Activated B cell treated with CpG ODN at 0.5 μM for 24 hours (primary cell): ENCODE results near the gene WWOX. TPM values are rescaled to one million over a fixed set of nuclear protein-coding genes. Genes with fewer than 3 reads are reported as not detected.

Experiments used
- ATAC-seq: fragments of 200-7000 bp; cut with Tn5 transposase; one replicate; pipeline ENCODE4 v1.10.0; 2021; ENCODE audit warnings: low read depth, mild to moderate bottlenecking, moderate library complexity
- CTCF ChIA-PET: fragments of 350-600 bp; sonication (Branson Sonifier 250); formaldehyde crosslinking; loops from one replicate; lab custom pipeline; 2021; ENCODE audit warnings: antibody characterized with exemption; lab: Charles Lee
- POLR2A ChIA-PET: fragments of 350-600 bp; sonication (Branson Sonifier 250); formaldehyde crosslinking; loops from one replicate; lab custom pipeline; 2021; ENCODE audit warnings: antibody characterized with exemption; lab: Charles Lee
- DNase-seq: peaks from one replicate; pipeline ENCODE4 v3.0.0; 2022
- H3K27ac Mint-ChIP-seq: one replicate; pipeline ENCODE4 v1.8.0; 2020; ENCODE audit warnings: mixed read lengths
- H3K27me3 Mint-ChIP-seq: one replicate; pipeline ENCODE4 v1.8.0; 2021; ENCODE audit warnings: mixed read lengths
- H3K36me3 Mint-ChIP-seq: one replicate; pipeline ENCODE4 v1.8.0; 2021; ENCODE audit warnings: low read depth, mixed read lengths
- H3K4me1 Mint-ChIP-seq: one replicate; pipeline ENCODE4 v1.8.0; 2021; ENCODE audit warnings: mixed read lengths
- H3K4me3 Mint-ChIP-seq: one replicate; pipeline ENCODE4 v1.8.0; 2020; ENCODE audit warnings: mild to moderate bottlenecking, mixed read lengths
- H3K9me3 Mint-ChIP-seq: one replicate; pipeline ENCODE4 v1.8.0; 2020; ENCODE audit warnings: mixed read lengths
- CTCF ChIP-seq: fragments of 200-600 bp; IDR thresholded peaks from one replicate; pipeline ENCODE4 v1.8.0; 2022; ENCODE audit warnings: antibody characterized with exemption, mild to moderate bottlenecking
- intact Hi-C: fragments of 100-400 bp; cut with micrococcal nuclease; formaldehyde crosslinking; loops from one replicate; pipeline ENCODE4 v1.15.1; 2024
- total RNA-seq: library from RNA; stranded (reverse); gene quantifications from 2 replicates; pipeline ENCODE4 v1.2.3, GENCODE V29; 2022

WWOX gene
- total RNA-seq, 1 donor from 2014 or later: 22.6 TPM

GRCh38 chr16:78764478-78764877, 665.0 kb downstream of the WWOX start:
- Mint-ChIP-seq H3K4me3 (no peak overlapping the region), H3K9me3 (no peaks in the 10 kb centered on the region), H3K4me1 (peaks cover 13% of the 10 kb centered on the region), H3K36me3 (peaks cover 13% of the 10 kb centered on the region), H3K27me3 (no peaks in the 10 kb centered on the region), H3K27ac (no peak overlapping the region)
- CTCF ChIA-PET: no interaction called here
- POLR2A ChIA-PET: no interaction called here
- no peak for TF ChIP-seq CTCF
- ATAC-seq: no peak
- DNase-seq: no peak
- intact Hi-C loops: no loop called here

- Mint-ChIP-seq H3K27me3 (no peaks in the 10 kb centered on the region), H3K4me1 (peaks cover 31% of the 10 kb centered on the region), H3K27ac (no peak overlapping the region), H3K9me3 (no peaks in the 10 kb centered on the region), H3K4me3 (no peak overlapping the region), H3K36me3 (peaks cover 15% of the 10 kb centered on the region)
- DNase-seq (no peak), ATAC-seq (no peak)
- TF ChIP-seq CTCF: no peak
- ChIA-PET POLR2A (no interaction called here), CTCF (interaction anchor here (1.2 kb wide), 1 partner anchor 833 kb away, joined by 3 read pairs; no protein-coding TSS in a partner anchor)
- intact Hi-C loops: no loop called here
These were observed 668.8 kb downstream of the WWOX start for GRCh38 chr16:78768226-78768625.

DNA sequence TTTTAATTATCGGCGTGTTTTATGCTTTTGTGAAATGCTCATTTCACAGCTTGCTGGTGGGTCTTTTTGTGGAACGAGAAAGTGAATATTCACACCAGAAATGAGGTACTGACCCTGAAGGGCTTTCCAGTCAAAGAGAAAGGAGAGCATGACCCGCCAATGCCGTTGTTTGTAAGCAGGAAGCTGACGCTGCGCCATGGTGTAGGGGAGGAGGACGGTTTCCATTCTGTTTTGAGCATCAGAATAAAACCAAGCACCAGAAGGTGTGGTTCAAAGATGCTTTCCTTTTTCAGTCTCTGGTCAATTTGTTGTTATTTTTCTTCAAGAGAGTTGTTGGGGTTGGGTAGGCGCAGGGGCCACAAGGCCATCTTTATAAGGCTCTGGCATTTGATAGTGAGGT, 669.3 kb downstream of the WWOX start:
- no peak for ATAC-seq
- H3K4me3 Mint-ChIP-seq: peak overlapping the region; percentile 32
- CTCF ChIA-PET: interaction anchor here (1.2 kb wide), 1 partner anchor 833 kb away, joined by 3 read pairs; no protein-coding TSS in a partner anchor
- peak overlapping the region; percentile 52 for H3K27ac Mint-ChIP-seq
- TF ChIP-seq CTCF: no peak
- DNase-seq: no peak
- no peaks in the 10 kb centered on the region for H3K27me3 Mint-ChIP-seq
- peaks cover 15% of the 10 kb centered on the region for H3K36me3 Mint-ChIP-seq
- H3K4me1 Mint-ChIP-seq: peaks cover 28% of the 10 kb centered on the region
- H3K9me3 Mint-ChIP-seq: no peaks in the 10 kb centered on the region
- POLR2A ChIA-PET: no interaction called here
- intact Hi-C loops: no loop called here

- peak; percentile 79 for ATAC-seq
- intact Hi-C loops: loop anchor here (1.0 to 10.0 kb wide), 5 partner anchors 65 to 830 kb away; partner anchors contain the start of gene MAF
- Mint-ChIP-seq H3K4me3 (no peak overlapping the region), H3K27me3 (no peaks in the 10 kb centered on the region), H3K36me3 (peaks cover 7% of the 10 kb centered on the region), H3K4me1 (peaks cover 28% of the 10 kb centered on the region), H3K9me3 (no peaks in the 10 kb centered on the region), H3K27ac (no peak overlapping the region)
- peak; percentile 70 for DNase-seq
- POLR2A ChIA-PET: interaction anchor here (0.6 to 0.8 kb wide), 3 partner anchors 12 to 101 kb away, joined by 3 read pairs; no protein-coding TSS in a partner anchor
- TF ChIP-seq CTCF: peak; percentile 58
- CTCF ChIA-PET: interaction anchor here (0.6 to 2.6 kb wide), 14 partner anchors 8 to 648 kb away, joined by 3 to 18 read pairs (median 3); no protein-coding TSS in a partner anchor
These were observed 671.1 kb downstream of the WWOX start for GRCh38 chr16:78770353-78771091.

DNA sequence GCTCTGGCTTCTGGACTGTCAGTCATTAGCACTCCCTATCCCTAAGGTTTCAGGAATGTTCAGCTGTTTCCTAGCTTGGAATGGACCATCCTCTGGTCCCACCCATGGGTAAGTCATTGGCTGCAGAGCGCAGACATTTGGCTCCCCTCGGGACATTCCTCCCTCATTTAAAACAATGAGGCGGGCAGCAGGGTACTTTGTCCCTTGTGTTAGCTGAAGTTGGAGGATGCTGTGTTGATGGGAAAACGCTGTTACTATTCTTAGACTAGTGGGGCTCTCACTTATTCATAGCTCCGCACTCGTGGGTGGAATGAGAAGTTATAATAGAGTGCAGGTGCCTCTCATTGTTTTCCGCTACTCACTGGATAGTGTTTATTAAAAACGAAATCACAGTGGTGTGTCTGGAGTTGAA, 673.8 kb downstream of the WWOX start:
- Mint-ChIP-seq H3K4me1 (peaks cover 26% of the 10 kb centered on the region), H3K4me3 (no peak overlapping the region), H3K27me3 (no peaks in the 10 kb centered on the region), H3K27ac (no peak overlapping the region), H3K9me3 (no peaks in the 10 kb centered on the region), H3K36me3 (peaks cover 6% of the 10 kb centered on the region)
- ChIA-PET CTCF (interaction anchor here (1.3 kb wide), 1 partner anchor 650 kb away, joined by 3 read pairs; no protein-coding TSS in a partner anchor), POLR2A (no interaction called here)
- intact Hi-C loops: loop anchor here (10.0 kb wide), 2 partner anchors 272 to 538 kb away; no protein-coding TSS in a partner anchor
- no peak for TF ChIP-seq CTCF
- DNase-seq: no peak
- ATAC-seq: no peak
